ENCODE results near the gene UBE2E3. TPM values are rescaled to one million over a fixed set of nuclear protein-coding genes. Genes with fewer than 3 reads are reported as not detected.

UBE2E3 gene
- total RNA-seq, 4 donors from 2014 or later: 20.2 to 69.9 (median 65.4) TPM

DNA sequence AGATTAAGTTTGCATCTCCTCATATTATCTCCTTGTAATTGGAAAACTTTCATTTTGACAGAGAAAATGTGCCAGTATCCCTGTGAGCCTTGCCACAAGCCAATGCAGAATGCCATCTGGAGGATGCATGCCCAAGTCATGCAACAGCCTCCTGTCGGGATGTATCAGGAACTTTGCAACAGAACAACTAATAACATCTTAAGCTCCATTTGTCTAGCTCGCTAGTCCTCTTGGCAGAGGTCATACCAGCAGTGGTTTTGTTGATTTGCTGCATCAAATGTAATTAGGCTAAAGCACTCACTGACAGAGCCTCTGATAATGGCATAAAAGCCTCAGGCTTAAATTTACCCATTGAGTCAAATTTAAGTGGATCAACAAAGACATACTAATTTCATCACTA, 125.8 kb downstream of the UBE2E3 start:
- Histone ChIP-seq H3K9me3 (no peaks in the 10 kb centered on the region), H3K36me3 (no peaks in the 10 kb centered on the region), H3K4me3 (no peak overlapping the region), H3K27ac (no peak overlapping the region), H3K4me1 (peaks cover 0 to 5% (median 0%) of the 10 kb centered on the region in 4 donors), H3K27me3 (no peaks in the 10 kb centered on the region)
- in situ Hi-C loops (cut with MboI; ENCODE audit: low pct_ligation_motif_present in 1 of 4, low pct_unique_long_range_greater_than_20kb in 1 of 4, low sequenced_read_pairs in 3 of 4) (loop anchor here (10.0 to 25.0 kb wide), 3 partner anchors 356 to 609 kb away; partner anchors contain the start of gene ITGA4 (in 1 of the 4)), intact Hi-C loops (cut with DNase I; ENCODE audit: low total_unique reads) (no loop called here)
- DNase-seq: no peak
- WGBS, 2 donors (ENCODE audit: low coverage in 1 of 2): 72 to 74% methylated on average over 2 of the region's 2 CpGs
- TF ChIP-seq POLR2A (IDR thresholded peaks at IDR 0.05): no peak
- TF ChIP-seq, protein P1, sequence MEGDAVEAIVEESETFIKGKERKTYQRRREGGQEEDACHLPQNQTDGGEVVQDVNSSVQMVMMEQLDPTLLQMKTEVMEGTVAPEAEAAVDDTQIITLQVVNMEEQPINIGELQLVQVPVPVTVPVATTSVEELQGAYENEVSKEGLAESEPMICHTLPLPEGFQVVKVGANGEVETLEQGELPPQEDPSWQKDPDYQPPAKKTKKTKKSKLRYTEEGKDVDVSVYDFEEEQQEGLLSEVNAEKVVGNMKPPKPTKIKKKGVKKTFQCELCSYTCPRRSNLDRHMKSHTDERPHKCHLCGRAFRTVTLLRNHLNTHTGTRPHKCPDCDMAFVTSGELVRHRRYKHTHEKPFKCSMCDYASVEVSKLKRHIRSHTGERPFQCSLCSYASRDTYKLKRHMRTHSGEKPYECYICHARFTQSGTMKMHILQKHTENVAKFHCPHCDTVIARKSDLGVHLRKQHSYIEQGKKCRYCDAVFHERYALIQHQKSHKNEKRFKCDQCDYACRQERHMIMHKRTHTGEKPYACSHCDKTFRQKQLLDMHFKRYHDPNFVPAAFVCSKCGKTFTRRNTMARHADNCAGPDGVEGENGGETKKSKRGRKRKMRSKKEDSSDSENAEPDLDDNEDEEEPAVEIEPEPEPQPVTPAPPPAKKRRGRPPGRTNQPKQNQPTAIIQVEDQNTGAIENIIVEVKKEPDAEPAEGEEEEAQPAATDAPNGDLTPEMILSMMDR (IDR thresholded peaks at IDR 0.05): no peak
- no peak for TF ChIP-seq EP300 (IDR thresholded peaks at IDR 0.05; ENCODE audit: low read depth)
- no peak for TF ChIP-seq POLR2AphosphoS5 (IDR thresholded peaks at IDR 0.05)

DNA sequence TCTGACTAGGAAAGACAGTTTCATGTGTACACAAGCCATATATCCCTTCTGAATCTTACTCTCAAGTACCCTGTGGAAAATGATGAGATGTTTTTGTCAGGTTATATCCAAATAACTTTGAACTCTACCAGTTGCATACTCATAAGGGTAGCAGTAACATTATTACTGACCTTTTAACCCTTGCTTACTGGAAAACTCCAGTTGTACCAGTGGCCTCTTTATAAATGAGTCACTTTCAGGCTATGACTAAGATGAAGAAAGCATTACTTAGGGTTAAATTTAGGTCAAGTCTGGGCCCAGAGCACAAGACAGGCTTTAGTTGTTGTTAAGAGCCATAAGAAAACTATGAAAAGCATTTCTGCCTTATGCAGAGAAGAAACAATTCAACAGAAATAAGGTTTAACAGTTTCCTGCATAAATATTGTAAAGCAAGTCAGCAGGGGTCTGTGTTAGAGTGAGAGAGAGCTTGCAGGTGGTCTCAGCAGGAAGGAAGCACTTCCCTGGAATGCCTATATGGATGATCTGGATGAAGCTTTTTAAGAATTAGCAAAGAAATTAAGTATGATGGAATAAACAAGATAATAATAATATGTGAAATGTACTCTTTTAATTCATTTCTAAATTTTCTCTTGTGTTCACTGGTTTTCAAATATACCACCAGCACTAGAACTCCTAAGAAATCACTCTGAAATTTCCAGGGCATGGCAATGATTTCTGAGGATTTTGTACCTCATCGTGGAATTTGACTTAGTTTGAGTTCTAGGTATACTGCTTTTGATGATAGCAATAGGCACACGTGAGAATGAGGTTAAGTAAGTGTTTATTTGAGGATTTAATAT, 126.6 kb downstream of the UBE2E3 start:
- in situ Hi-C loops (cut with MboI; ENCODE audit: low pct_ligation_motif_present in 1 of 4, low pct_unique_long_range_greater_than_20kb in 1 of 4, low sequenced_read_pairs in 3 of 4): loop anchor here (10.0 to 25.0 kb wide), 3 partner anchors 355 to 608 kb away; partner anchors contain the start of gene ITGA4 (in 1 of the 4)
- WGBS, 2 donors (ENCODE audit: low coverage in 1 of 2): 52 to 58% methylated on average over 2 of the region's 2 CpGs
- no peaks in the 10 kb centered on the region for H3K36me3 ChIP-seq
- no peak overlapping the region for H3K4me3 ChIP-seq
- H3K4me1 ChIP-seq: peaks cover 0 to 5% (median 0%) of the 10 kb centered on the region in 4 donors
- H3K9me3 ChIP-seq: no peaks in the 10 kb centered on the region
- no peak for DNase-seq
- H3K27me3 ChIP-seq: no peaks in the 10 kb centered on the region
- no peak overlapping the region for H3K27ac ChIP-seq
- TF ChIP-seq, protein P1 (IDR thresholded peaks at IDR 0.05): no peak
- TF ChIP-seq EP300 (IDR thresholded peaks at IDR 0.05; ENCODE audit: low read depth): no peak
- intact Hi-C loops (cut with DNase I; ENCODE audit: low total_unique reads): no loop called here

DNA sequence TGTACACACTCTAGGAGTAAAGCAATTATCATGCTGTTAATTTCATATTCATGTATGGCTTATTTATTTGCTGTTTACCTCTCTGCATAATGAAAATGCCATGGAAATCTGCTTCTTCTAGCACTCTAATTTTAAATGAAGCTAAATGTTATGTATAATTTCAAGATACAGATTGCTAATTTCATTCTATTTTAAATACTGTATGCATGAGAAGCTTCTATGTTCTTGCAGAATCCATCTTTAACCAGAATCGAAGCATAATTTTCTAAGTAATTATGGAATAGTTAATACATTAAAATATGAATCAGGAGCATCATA, 127.2 kb downstream of the UBE2E3 start:
- intact Hi-C loops (cut with DNase I; ENCODE audit: low total_unique reads) (no loop called here), in situ Hi-C loops (cut with MboI; ENCODE audit: low pct_ligation_motif_present in 1 of 4, low pct_unique_long_range_greater_than_20kb in 1 of 4, low sequenced_read_pairs in 3 of 4) (loop anchor here (10.0 to 25.0 kb wide), 3 partner anchors 355 to 607 kb away; partner anchors contain the start of gene ITGA4 (in 1 of the 4))
- Histone ChIP-seq H3K4me1 (peaks cover 0 to 5% (median 0%) of the 10 kb centered on the region in 4 donors), H3K4me3 (no peak overlapping the region), H3K27me3 (no peaks in the 10 kb centered on the region), H3K27ac (no peak overlapping the region), H3K36me3 (no peaks in the 10 kb centered on the region), H3K9me3 (no peaks in the 10 kb centered on the region)
- TF ChIP-seq POLR2A (IDR thresholded peaks at IDR 0.05): no peak
- no peak for TF ChIP-seq POLR2AphosphoS5 (IDR thresholded peaks at IDR 0.05)
- TF ChIP-seq, protein P1 (IDR thresholded peaks at IDR 0.05): no peak
- no peak for TF ChIP-seq EP300 (IDR thresholded peaks at IDR 0.05; ENCODE audit: low read depth)
- DNase-seq: no peak
- 78 to 88% methylated on average over 1 of the region's 1 CpG for WGBS, 2 donors (ENCODE audit: low coverage in 1 of 2)

DNA sequence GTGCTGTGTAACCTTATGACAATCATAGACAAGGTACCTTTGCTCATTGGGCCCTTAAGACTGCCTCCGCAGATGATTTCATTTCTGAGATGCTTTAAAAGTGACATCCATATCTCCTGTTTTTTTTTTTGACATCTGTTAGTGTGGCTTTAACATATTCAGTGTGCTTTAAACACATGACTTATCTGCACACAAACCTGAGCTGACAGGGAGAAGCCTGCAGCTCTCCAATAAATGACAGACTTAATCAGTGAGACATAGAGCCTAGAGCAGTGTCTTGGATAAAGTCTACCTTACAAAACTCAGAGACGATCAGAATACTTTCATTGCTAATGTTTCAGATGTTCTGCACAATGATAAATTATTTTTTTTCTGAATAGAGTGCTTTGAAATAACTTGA, 130.7 kb downstream of the UBE2E3 start:
- intact Hi-C loops (cut with DNase I; ENCODE audit: low total_unique reads) (no loop called here), in situ Hi-C loops (cut with MboI; ENCODE audit: low pct_ligation_motif_present in 1 of 4, low pct_unique_long_range_greater_than_20kb in 1 of 4, low sequenced_read_pairs in 3 of 4) (loop anchor here in 2 of 4 donors (5.0 to 25.0 kb wide), 2 partner anchors 351 to 356 kb away; partner anchors contain the start of gene ITGA4 (in 1 of the 2))

More for the DNA sequence above, 130.7 kb downstream of the UBE2E3 start:
- Histone ChIP-seq H3K4me1 (peaks cover 0 to 5% (median 0%) of the 10 kb centered on the region in 4 donors), H3K27ac (no peak overlapping the region), H3K4me3 (no peak overlapping the region), H3K27me3 (no peaks in the 10 kb centered on the region), H3K36me3 (no peaks in the 10 kb centered on the region), H3K9me3 (no peaks in the 10 kb centered on the region)
- DNase-seq: no peak
- TF ChIP-seq POLR2A (IDR thresholded peaks at IDR 0.05) (no peak), POLR2AphosphoS5 (IDR thresholded peaks at IDR 0.05) (no peak), EP300 (IDR thresholded peaks at IDR 0.05; ENCODE audit: low read depth) (no peak)
- TF ChIP-seq, protein P1 (IDR thresholded peaks at IDR 0.05): no peak
- WGBS, 2 donors (ENCODE audit: low coverage in 1 of 2): 86 to 94% methylated on average over 1 to 2 of the region's 2 CpGs
